HepG2 (cell line): ENCODE measurements around the gene OSER1. TPM values are rescaled to one million over a fixed set of nuclear protein-coding genes. Genes with fewer than 3 reads are reported as not detected.
A peak's percentile ranks its signal among the peaks of the same experiment; 100 is the strongest.

ENCODE experiments used
- AKAP8 ChIP-seq: sonication (generic); formaldehyde crosslinking; IDR thresholded peaks from 2 replicates; pipeline ENCODE4 v1.5.1; 2020; ENCODE audit warnings: mild to moderate bottlenecking, missing genetic modification reagents
- BRD4 ChIP-seq: sonication (generic); formaldehyde crosslinking; IDR thresholded peaks from 2 replicates; pipeline ENCODE4 v1.4.0; 2020; ENCODE audit warnings: missing genetic modification reagents
- EHMT2 ChIP-seq: fragments of 200-600 bp; sonication (generic); IDR thresholded peaks from 2 replicates; pipeline ENCODE4 v1.7.0; 2017; ENCODE audit warnings: antibody characterized with exemption, low read depth, low read length, borderline replicate concordance
- LRRFIP1 ChIP-seq: sonication (generic); formaldehyde crosslinking; conservative IDR thresholded peaks from 2 replicates; pipeline ENCODE4 v1.4.0; 2020; ENCODE audit warnings: missing genetic modification reagents
- NFAT5 ChIP-seq: sonication (generic); formaldehyde crosslinking; IDR thresholded peaks from 2 replicates; pipeline ENCODE4 v1.4.0; 2020; ENCODE audit warnings: missing genetic modification reagents
- SOX6 ChIP-seq, 2 experiments: fragments of 450-650 bp in 1 of 2; sonication (generic) in 1 of 2; formaldehyde crosslinking in 1 of 2; IDR thresholded peaks; 2 replicates each; pipeline versions ENCODE4 v1.4.0 to v1.6.1; 2017 to 2020; ENCODE audit warnings: antibody characterized with exemption in 1 of 2, mild to moderate bottlenecking in 1 of 2, missing genetic modification reagents in 1 of 2
- TBX2 ChIP-seq: sonication (generic); formaldehyde crosslinking; IDR thresholded peaks from 2 replicates; pipeline ENCODE4 v1.5.0; 2020; ENCODE audit warnings: missing genetic modification reagents, mild to moderate bottlenecking, borderline replicate concordance
- TOE1 ChIP-seq: sonication (generic); formaldehyde crosslinking; IDR thresholded peaks from 2 replicates; pipeline ENCODE4 v1.4.0; 2020; ENCODE audit warnings: mild to moderate bottlenecking, missing genetic modification reagents
- ZMYM3 ChIP-seq: sonication (generic); formaldehyde crosslinking; IDR thresholded peaks from 2 replicates; pipeline ENCODE4 v1.5.1; 2020; ENCODE audit warnings: mild to moderate bottlenecking, missing genetic modification reagents
- ZNF143 ChIP-seq: sonication (generic); formaldehyde crosslinking; IDR thresholded peaks from 2 replicates; pipeline ENCODE4 v1.4.0; 2020; ENCODE audit warnings: missing genetic modification reagents
- ZNF260 ChIP-seq: sonication (generic); formaldehyde crosslinking; IDR thresholded peaks from 2 replicates; pipeline ENCODE4 v1.4.0; 2020; ENCODE audit warnings: missing genetic modification reagents, low read depth, mild to moderate bottlenecking, borderline replicate concordance
- ZNF446 ChIP-seq: sonication (generic); formaldehyde crosslinking; IDR thresholded peaks from 2 replicates; pipeline ENCODE4 v1.5.0; 2020; ENCODE audit warnings: mild to moderate bottlenecking, missing genetic modification reagents
- ZNF746 ChIP-seq: sonication (generic); formaldehyde crosslinking; IDR thresholded peaks from 2 replicates; pipeline ENCODE4 v1.8.0; 2022; ENCODE audit warnings: mild to moderate bottlenecking, missing genetic modification reagents
- ZSCAN21 ChIP-seq: sonication (generic); formaldehyde crosslinking; IDR thresholded peaks from 2 replicates; pipeline ENCODE4 v1.8.0; 2022; ENCODE audit warnings: mild to moderate bottlenecking, missing genetic modification reagents, moderate library complexity, borderline replicate concordance
- polyA plus RNA-seq, 8 experiments: library from polyadenylated mRNA; depleted of rRNA in 3 of 8; stranded (reverse) in 7 of 8; unstranded in 1 of 8; fragments of >200 nt; fragmentation: Illumina TruSeq in 4 of 8; extraction: Trizol in 4 of 8; gene quantifications; 2 replicates each; pipeline versions ENCODE4 v1.2.1 to v1.2.3, GENCODE V29; 2011 to 2016; ENCODE audit warnings: low read depth in 4 of 8, missing spikeins in 1 of 8, mixed read lengths in 1 of 8; ENCODE audit not compliant: insufficient read depth in 1 of 8
- total RNA-seq, 5 experiments: library from RNA; depleted of rRNA; stranded (reverse); fragments of >200 nt; fragmentation: Illumina TruSeq; extraction: Trizol; gene quantifications; 2 replicates each; pipeline ENCODE4 v1.2.3, GENCODE V29; 2016; ENCODE audit warnings: low read depth in 1 of 5
- TF ChIP-seq, protein P1 (sequence below): sonication (generic); formaldehyde crosslinking; IDR thresholded peaks from 2 replicates; pipeline ENCODE4 v1.4.0; 2020; ENCODE audit warnings: missing genetic modification reagents, mild to moderate bottlenecking, borderline replicate concordance
- TF ChIP-seq, protein P2 (sequence below): sonication (generic); formaldehyde crosslinking; IDR thresholded peaks from 2 replicates; pipeline ENCODE4 v1.4.0; 2020; ENCODE audit warnings: low read depth, mild to moderate bottlenecking, missing genetic modification reagents
- TF ChIP-seq, protein P3 (sequence below): sonication (generic); formaldehyde crosslinking; IDR thresholded peaks from 2 replicates; pipeline ENCODE4 v1.8.0; 2022; ENCODE audit warnings: missing genetic modification reagents, low read depth, mild to moderate bottlenecking, borderline replicate concordance

Gene OSER1
- total and polyA plus RNA-seq, 2 of the 13 experiments (the other 11 are each of a cell fraction or from before 2014, with no cell fraction given), result 71.2 to 71.5 TPM

DNA sequence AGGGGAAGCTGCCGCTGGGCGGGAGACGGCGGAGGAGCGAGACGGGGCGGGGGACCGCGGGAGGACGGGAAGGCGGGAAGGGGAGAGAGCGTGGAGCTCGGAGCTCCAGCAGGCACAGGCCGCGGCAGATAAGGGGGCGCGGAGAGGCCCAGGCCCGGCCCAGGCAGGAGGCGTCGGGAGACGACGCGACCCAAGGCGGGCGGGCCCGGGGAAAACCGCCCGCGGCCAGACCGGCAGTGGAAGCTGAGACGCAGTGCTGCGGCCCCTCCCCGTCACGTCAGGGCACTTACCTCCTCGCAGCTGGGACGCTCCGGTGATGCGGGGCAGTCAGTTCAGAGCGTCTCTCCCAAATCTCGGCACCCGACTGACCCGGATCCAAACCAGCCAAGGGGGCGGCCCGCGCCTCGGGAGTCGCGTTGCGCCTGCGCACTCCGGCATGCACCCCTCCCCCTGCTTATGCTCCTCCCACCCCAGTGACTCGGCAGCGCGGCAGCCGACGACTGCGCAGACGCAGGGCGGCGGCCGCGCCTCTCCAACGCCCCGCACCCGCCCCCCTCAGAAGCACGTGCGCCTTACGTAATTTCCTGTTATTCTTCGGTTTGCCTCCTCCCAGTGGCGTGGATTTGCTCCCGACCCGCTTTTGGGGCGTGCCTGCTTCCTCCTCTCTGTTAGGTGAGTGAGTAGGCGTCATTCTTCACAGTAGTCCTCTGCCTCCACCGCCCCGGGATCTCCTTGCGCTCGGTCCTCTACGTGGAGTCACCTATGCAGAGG lies at the start of gene OSER1 (continued):
- TF ChIP-seq NFAT5 (CRISPR knock-in tag) (no peak; the same call in none of the 2 replicates), EHMT2 (no peak), ZNF446 (peak; percentile 19; the same call in 1 of the 2 replicates), ZNF260 (CRISPR knock-in tag) (0 out of 2 replicates have a peak, but pooled peaks have one; percentile 18), LRRFIP1 (no peak), ZNF143 (CRISPR knock-in tag) (no peak), ZNF746 (CRISPR knock-in tag) (peak; percentile 27; the same call in 1 of the 2 replicates), TOE1 (no peak), ZSCAN21 (CRISPR knock-in tag) (no peak; the same call in none of the 2 replicates), TBX2 (CRISPR knock-in tag) (peak; percentile 89), BRD4 (CRISPR knock-in tag) (peak; percentile 84), AKAP8 (CRISPR knock-in tag) (peak; percentile 24; the same call in 1 of the 2 replicates), SOX6 (IDR thresholded peaks at IDR 0.05) (no peak), SOX6 (CRISPR knock-in tag; IDR thresholded peaks at IDR 0.05) (peak; percentile 95), ZMYM3 (CRISPR knock-in tag) (no peak)
- TF ChIP-seq, protein P1, sequence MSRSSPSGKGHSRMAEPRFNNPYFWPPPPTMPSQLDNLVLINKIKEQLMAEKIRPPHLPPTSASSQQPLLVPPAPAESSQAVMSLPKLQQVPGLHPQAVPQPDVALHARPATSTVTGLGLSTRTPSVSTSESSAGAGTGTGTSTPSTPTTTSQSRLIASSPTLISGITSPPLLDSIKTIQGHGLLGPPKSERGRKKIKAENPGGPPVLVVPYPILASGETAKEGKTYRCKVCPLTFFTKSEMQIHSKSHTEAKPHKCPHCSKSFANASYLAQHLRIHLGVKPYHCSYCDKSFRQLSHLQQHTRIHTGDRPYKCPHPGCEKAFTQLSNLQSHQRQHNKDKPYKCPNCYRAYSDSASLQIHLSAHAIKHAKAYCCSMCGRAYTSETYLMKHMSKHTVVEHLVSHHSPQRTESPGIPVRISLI (CRISPR knock-in tag), result no peak; the same call in 1 of the 2 replicates
- TF ChIP-seq, protein P2, sequence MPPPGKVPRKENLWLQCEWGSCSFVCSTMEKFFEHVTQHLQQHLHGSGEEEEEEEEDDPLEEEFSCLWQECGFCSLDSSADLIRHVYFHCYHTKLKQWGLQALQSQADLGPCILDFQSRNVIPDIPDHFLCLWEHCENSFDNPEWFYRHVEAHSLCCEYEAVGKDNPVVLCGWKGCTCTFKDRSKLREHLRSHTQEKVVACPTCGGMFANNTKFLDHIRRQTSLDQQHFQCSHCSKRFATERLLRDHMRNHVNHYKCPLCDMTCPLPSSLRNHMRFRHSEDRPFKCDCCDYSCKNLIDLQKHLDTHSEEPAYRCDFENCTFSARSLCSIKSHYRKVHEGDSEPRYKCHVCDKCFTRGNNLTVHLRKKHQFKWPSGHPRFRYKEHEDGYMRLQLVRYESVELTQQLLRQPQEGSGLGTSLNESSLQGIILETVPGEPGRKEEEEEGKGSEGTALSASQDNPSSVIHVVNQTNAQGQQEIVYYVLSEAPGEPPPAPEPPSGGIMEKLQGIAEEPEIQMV (CRISPR knock-in tag), result peak; percentile 78
- TF ChIP-seq, protein P3, sequence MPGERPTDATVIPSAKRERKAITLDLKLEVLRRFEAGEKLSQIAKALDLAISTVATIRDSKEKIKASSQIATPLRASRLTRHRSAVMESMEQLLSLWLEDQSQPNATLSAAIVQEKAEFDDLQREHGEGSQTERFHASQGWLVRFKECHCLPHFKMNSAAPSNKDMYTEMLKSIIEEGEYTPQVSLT (CRISPR knock-in tag), result no peak
